ENCODE results near the gene BLTP3A. TPM values are rescaled to one million over a fixed set of nuclear protein-coding genes. Genes with fewer than 3 reads are reported as not detected.
"Not testable (repeated sequence)": the region's sequence is repeated elsewhere in the genome, so short reads cannot be mapped to it uniquely, and the experiment has no call there.

Gene BLTP3A
- total and polyA plus RNA-seq, 10 of the 15 experiments (the other 5 are each of a cell fraction or from before 2014, with no cell fraction given) = 2.7 to 16.7 (median 9.9) TPM

- intact Hi-C loops (cut with micrococcal nuclease; ENCODE audit: unreplicated experiment) = loop anchor here (2.0 to 5.0 kb wide), 3 partner anchors 59 to 118 kb away; partner anchors contain the start of gene ILRUN
- TF ChIP-seq CTCF (IDR thresholded peaks at IDR 0.05 in 2 of 3, conservative IDR thresholded peaks at IDR 0.05 in 1 of 3; ENCODE audit: control insufficient read depth in 2 of 3, extremely low read depth in 1 of 3, insufficient read depth in 1 of 3, low read depth in 3 of 3, low read length in 3 of 3) (peak; percentile 9 to 48 (median 38); a peak in 2 of 6 replicates), SMARCA5 (IDR thresholded peaks at IDR 0.05) (peak; percentile 89), CREM (IDR thresholded peaks at IDR 0.05; ENCODE audit: low read depth) (0 out of 2 replicates have a peak, but pooled peaks have one; percentile 17), NKRF (conservative IDR thresholded peaks at IDR 0.05) (0 out of 2 replicates have a peak, but pooled peaks have one; percentile 54), NBN (IDR thresholded peaks at IDR 0.05) (peak; percentile 53), ZNF384 (IDR thresholded peaks at IDR 0.05; ENCODE audit: borderline replicate concordance, low read depth, low read length) (peak; percentile 76), RAD21 (IDR thresholded peaks at IDR 0.05; ENCODE audit: insufficient read depth, low read depth, low read length) (peak; percentile 34; the same call in 1 of the 2 replicates), MLLT1 (IDR thresholded peaks at IDR 0.05) (0 out of 2 replicates have a peak, but pooled peaks have one; percentile 73), RUNX3 (IDR thresholded peaks at IDR 0.05; ENCODE audit: low read length) (peak; percentile 50)
- DNase-seq (ENCODE audit: low read depth, low spot score); H3K27me3 ChIP-seq (replicated peaks in 1 of 2; ENCODE audit: control insufficient read depth in 2 of 2, insufficient read depth in 2 of 2, low read length in 1 of 2); H3K36me3 ChIP-seq (ENCODE audit: control insufficient read depth in 2 of 2, insufficient read depth in 2 of 2, low read length in 1 of 2); H4K20me1 ChIP-seq (ENCODE audit: control insufficient read depth, insufficient read depth); H3K4me1 ChIP-seq (ENCODE audit: control insufficient read depth, insufficient read depth, low read length); in situ Hi-C loops (cut with MboI); FAIRE-seq; H3K9me3 ChIP-seq (replicated peaks; ENCODE audit: control insufficient read depth, insufficient read depth, low read length); BruUV-seq (replicated peaks): not testable (repeated sequence)
- Histone ChIP-seq H3K79me2 (ENCODE audit: control insufficient read depth, insufficient read depth, low read length) (peaks cover 35% of the 10 kb centered on the region), H3K27ac (ENCODE audit: control insufficient read depth, insufficient read depth) (peak overlapping the region; percentile 86), H3K4me2 (ENCODE audit: control insufficient read depth, insufficient read depth) (0 out of 2 replicates have a peak overlapping the region, but pooled peaks have one; percentile 54), H3K9ac (ENCODE audit: control insufficient read depth, insufficient read depth, low read length) (peak overlapping the region; percentile 93), H3K4me3 (peak overlapping the region; percentile 91), H2AFZ (ENCODE audit: control insufficient read depth, low read depth, low read length) (peak overlapping the region; percentile 64)
- peak; percentile 68 for ATAC-seq
- ChIA-PET SMC1A (ENCODE audit: uncharacterized antibody, unreplicated experiment) (interaction anchor here (0.7 to 3.2 kb wide), 13 partner anchors 28 to 296 kb away, joined by 3 to 9 read pairs (median 3); partner anchors contain the start of genes ANKS1A and TAF11), POLR2A (interaction anchor here (0.5 to 1.7 kb wide), 10 partner anchors 56 to 1606 kb away, joined by 3 to 7 read pairs (median 4); partner anchors contain the start of genes ILRUN and TAF11), RAD21 (ENCODE audit: unreplicated experiment) (interaction anchor here (0.7 to 2.0 kb wide), 12 partner anchors 16 to 145 kb away, joined by 3 to 12 read pairs (median 4); partner anchors contain the start of genes ANKS1A and BLTP3A), CTCF (interaction anchor here (0.6 to 2.0 kb wide), 12 partner anchors 10 to 449 kb away, joined by 3 to 8 read pairs (median 3); partner anchors contain the start of genes ANKS1A, BLTP3A and PACSIN1)
- WGBS (ENCODE audit: insufficient coverage, insufficient replicate concordance, low lambda C conversion rate, missing lambda C conversion rate) = 9% methylated on average over 14 of the region's 17 CpGs
Observed at GRCh38 chr6:34756513-34756856, 35.4 kb upstream of the BLTP3A start.

All from GM12878 (cell line).